CD4-positive, CD25-positive, alpha-beta regulatory T cell (primary cell): Measurements from ENCODE around the gene EEF1AKMT1. TPM values are rescaled to one million over a fixed set of nuclear protein-coding genes. Genes with fewer than 3 reads are reported as not detected.

Source experiments
- ATAC-seq, 2 donors: fragments of 150-1000 bp; cut with Tn5 transposase; one replicate each; pipeline ENCODE4 v1.10.0; 2021; ENCODE audit warnings: low read depth in 2 of 2, moderate number of reproducible peaks in 2 of 2, moderate library complexity in 1 of 2
- DNase-seq, 3 donors: peaks; one replicate each; pipeline versions ENCODE4 v3.0.0 to v3.0.0-alpha.2; 2012 to 2022; ENCODE audit warnings: mixed read lengths in 1 of 3
- H3K27ac ChIP-seq: one replicate; pipeline ENCODE4 v1.7.0; 2013; ENCODE audit warnings: mild to moderate bottlenecking, low read length; ENCODE audit not compliant: insufficient read depth, poor library complexity, severe bottlenecking
- H3K27me3 ChIP-seq: one replicate; pipeline ENCODE4 v1.7.0; 2013; ENCODE audit warnings: low read length; ENCODE audit not compliant: control insufficient read depth, insufficient read depth
- H3K36me3 ChIP-seq: one replicate; pipeline ENCODE4 v1.7.0; 2013; ENCODE audit warnings: mild to moderate bottlenecking, low read length, moderate library complexity; ENCODE audit not compliant: control insufficient read depth, insufficient read depth
- H3K4me1 ChIP-seq: 2 replicates; pipeline ENCODE4 v1.7.0; 2013; ENCODE audit warnings: mild to moderate bottlenecking, low read length; ENCODE audit not compliant: insufficient read depth, control insufficient read depth, poor library complexity, severe bottlenecking
- H3K4me3 ChIP-seq: one replicate; pipeline ENCODE4 v1.7.0; 2013; ENCODE audit warnings: low read depth, mild to moderate bottlenecking, low read length, moderate library complexity
- H3K9me3 ChIP-seq, 2 experiments: 1 replicate in 1 of 2; 2 replicates in 1 of 2; pipeline ENCODE4 v1.7.0; 2013; ENCODE audit warnings: low read length in 2 of 2, mild to moderate bottlenecking in 1 of 2, moderate library complexity in 1 of 2; ENCODE audit not compliant: control insufficient read depth in 2 of 2
- H3K27ac Mint-ChIP-seq, 3 donors: one replicate each; pipeline ENCODE4 v1.8.0; 2020 to 2022; ENCODE audit warnings: mild to moderate bottlenecking in 3 of 3, mixed read lengths in 3 of 3, moderate library complexity in 2 of 3
- H3K27me3 Mint-ChIP-seq: one replicate; pipeline ENCODE4 v1.8.0; 2022; ENCODE audit warnings: mild to moderate bottlenecking, mixed read lengths
- H3K36me3 Mint-ChIP-seq: one replicate; pipeline ENCODE4 v1.8.0; 2020; ENCODE audit warnings: mixed read lengths
- H3K4me1 Mint-ChIP-seq, 4 donors: one replicate each; pipeline ENCODE4 v1.8.0; 2020 to 2022; ENCODE audit warnings: mixed read lengths in 4 of 4, mild to moderate bottlenecking in 1 of 4
- H3K4me3 Mint-ChIP-seq, 4 donors: one replicate each; pipeline ENCODE4 v1.8.0; 2020 to 2022; ENCODE audit warnings: mild to moderate bottlenecking in 4 of 4, mixed read lengths in 4 of 4, moderate library complexity in 3 of 4
- H3K9me3 Mint-ChIP-seq, 7 donors: one replicate each; pipeline ENCODE4 v1.8.0; 2020 to 2022; ENCODE audit warnings: mixed read lengths in 7 of 7, mild to moderate bottlenecking in 3 of 7, moderate library complexity in 2 of 7
- polyA plus RNA-seq, 4 donors: library from polyadenylated mRNA; unstranded; fragments of 300-500 nt; fragmentation: Illumina TruSeq; gene quantifications; one replicate each; pipeline ENCODE4 v1.2.3, GENCODE V29; 2021
- total RNA-seq: library from RNA; stranded (reverse); gene quantifications from one replicate; pipeline ENCODE4 v1.2.3, GENCODE V29; 2022

EEF1AKMT1 gene
- total and polyA plus RNA-seq, 5 donors from 2014 or later: 3.0 to 22.4 (median 15.5) TPM

- peak overlapping the region in 2 of 3 donors; percentile 7 to 13 for H3K27ac Mint-ChIP-seq
- no peak overlapping the region for H3K4me3 Mint-ChIP-seq
- no peak for DNase-seq
These were observed 15.9 kb upstream of the EEF1AKMT1 start for GRCh38 chr13:20789665-20790064.

GRCh38 chr13:20788312-20788711 is 14.6 kb upstream of the EEF1AKMT1 start:
- H3K4me1 ChIP-seq: no peaks in the 10 kb centered on the region
- peaks cover 0 to 22% (median 10%) of the 10 kb centered on the region in 4 donors for H3K4me1 Mint-ChIP-seq
- DNase-seq (no peak), ATAC-seq (no peak)
- no peaks in the 10 kb centered on the region for H3K27me3 ChIP-seq
- H3K27ac Mint-ChIP-seq: no peak overlapping the region
- H3K36me3 Mint-ChIP-seq: peaks cover 37% of the 10 kb centered on the region
- no peak overlapping the region for H3K4me3 Mint-ChIP-seq
- H3K36me3 ChIP-seq: peaks cover 43% of the 10 kb centered on the region
- H3K4me3 ChIP-seq: no peak overlapping the region
- H3K27me3 Mint-ChIP-seq: peaks cover 5% of the 10 kb centered on the region
- no peaks in the 10 kb centered on the region for H3K9me3 Mint-ChIP-seq
- H3K27ac ChIP-seq: no peak overlapping the region
- no peaks in the 10 kb centered on the region for H3K9me3 ChIP-seq

More at GRCh38 chr13:20789665-20790064, 15.9 kb upstream of the EEF1AKMT1 start:
- no peaks in the 10 kb centered on the region for H3K27me3 ChIP-seq
- no peak overlapping the region for H3K4me3 ChIP-seq
- Mint-ChIP-seq H3K36me3 (peaks cover 36% of the 10 kb centered on the region), H3K27me3 (no peaks in the 10 kb centered on the region), H3K4me1 (peaks cover 0 to 12% (median 3%) of the 10 kb centered on the region in 4 donors), H3K9me3 (no peaks in the 10 kb centered on the region)
- H3K27ac ChIP-seq: no peak overlapping the region
- peaks cover 47% of the 10 kb centered on the region for H3K36me3 ChIP-seq
- no peak for ATAC-seq
- H3K4me1 ChIP-seq: no peaks in the 10 kb centered on the region
- no peaks in the 10 kb centered on the region for H3K9me3 ChIP-seq

- H3K4me3 Mint-ChIP-seq: no peak overlapping the region
- H3K9me3 Mint-ChIP-seq: no peaks in the 10 kb centered on the region
- no peak overlapping the region for H3K27ac Mint-ChIP-seq
- H3K27me3 Mint-ChIP-seq: peaks cover 5% of the 10 kb centered on the region
- ATAC-seq (no peak), DNase-seq (no peak)
- H3K36me3 Mint-ChIP-seq: peaks cover 35% of the 10 kb centered on the region
- peaks cover 4 to 22% (median 20%) of the 10 kb centered on the region in 4 donors for H3K4me1 Mint-ChIP-seq
- no peak overlapping the region for H3K27ac ChIP-seq
- no peak overlapping the region for H3K4me3 ChIP-seq
- H3K4me1 ChIP-seq: no peaks in the 10 kb centered on the region
- H3K9me3 ChIP-seq: no peaks in the 10 kb centered on the region
- H3K27me3 ChIP-seq: no peaks in the 10 kb centered on the region
- peaks cover 46% of the 10 kb centered on the region for H3K36me3 ChIP-seq
These were observed 13.4 kb upstream of the EEF1AKMT1 start for GRCh38 chr13:20787180-20787579.

GRCh38 chr13:20782116-20782708 is 8.5 kb upstream of the EEF1AKMT1 start:
- no peaks in the 10 kb centered on the region for H3K9me3 Mint-ChIP-seq
- Histone ChIP-seq H3K36me3 (peaks cover 27% of the 10 kb centered on the region), H3K27ac (no peak overlapping the region), H3K4me1 (no peaks in the 10 kb centered on the region), H3K4me3 (no peak overlapping the region), H3K27me3 (no peaks in the 10 kb centered on the region), H3K9me3 (no peaks in the 10 kb centered on the region)
- H3K36me3 Mint-ChIP-seq: peaks cover 17% of the 10 kb centered on the region
- H3K4me1 Mint-ChIP-seq: peaks cover 4 to 29% (median 23%) of the 10 kb centered on the region in 4 donors
- DNase-seq (peak in 1 of 3 donors; percentile 34), ATAC-seq (no peak)
- H3K27ac Mint-ChIP-seq: peak overlapping the region in 1 of 3 donors; percentile 84
- H3K4me3 Mint-ChIP-seq: no peak overlapping the region
- H3K27me3 Mint-ChIP-seq: peaks cover 5% of the 10 kb centered on the region

GRCh38 chr13:20780317-20780716 is 6.6 kb upstream of the EEF1AKMT1 start:
- ATAC-seq (no peak), DNase-seq (no peak)
- no peaks in the 10 kb centered on the region for H3K4me1 ChIP-seq
- H3K27me3 Mint-ChIP-seq: peaks cover 5% of the 10 kb centered on the region
- no peak overlapping the region for H3K27ac Mint-ChIP-seq
- H3K4me3 Mint-ChIP-seq: no peak overlapping the region
- H3K36me3 ChIP-seq: peaks cover 19% of the 10 kb centered on the region
- H3K36me3 Mint-ChIP-seq: peaks cover 12% of the 10 kb centered on the region
- no peaks in the 10 kb centered on the region for H3K9me3 ChIP-seq
- H3K27ac ChIP-seq: no peak overlapping the region
- no peaks in the 10 kb centered on the region for H3K9me3 Mint-ChIP-seq
- H3K4me3 ChIP-seq: no peak overlapping the region
- H3K27me3 ChIP-seq: no peaks in the 10 kb centered on the region
- H3K4me1 Mint-ChIP-seq: peaks cover 10 to 35% (median 27%) of the 10 kb centered on the region in 4 donors

- Histone ChIP-seq H3K27me3 (no peaks in the 10 kb centered on the region), H3K36me3 (peaks cover 17% of the 10 kb centered on the region), H3K4me1 (no peaks in the 10 kb centered on the region), H3K9me3 (no peaks in the 10 kb centered on the region), H3K27ac (no peak overlapping the region), H3K4me3 (no peak overlapping the region)
- Mint-ChIP-seq H3K36me3 (peaks cover 12% of the 10 kb centered on the region), H3K27ac (peak overlapping the region in 1 of 3 donors; percentile 3), H3K9me3 (no peaks in the 10 kb centered on the region), H3K4me1 (peaks cover 18 to 37% (median 35%) of the 10 kb centered on the region in 4 donors), H3K27me3 (peaks cover 2% of the 10 kb centered on the region), H3K4me3 (no peak overlapping the region)
- DNase-seq: no peak
- no peak for ATAC-seq
These were observed 5.6 kb upstream of the EEF1AKMT1 start for GRCh38 chr13:20779405-20779804.

- peaks cover 26 to 38% (median 27%) of the 10 kb centered on the region in 4 donors for H3K4me1 Mint-ChIP-seq
- ATAC-seq (no peak), DNase-seq (no peak)
- Histone ChIP-seq H3K27ac (no peak overlapping the region), H3K36me3 (peaks cover 9% of the 10 kb centered on the region), H3K4me1 (peaks cover 9% of the 10 kb centered on the region), H3K27me3 (no peaks in the 10 kb centered on the region), H3K9me3 (no peaks in the 10 kb centered on the region), H3K4me3 (no peak overlapping the region)
- peaks cover 1% of the 10 kb centered on the region for H3K36me3 Mint-ChIP-seq
- H3K27me3 Mint-ChIP-seq: no peaks in the 10 kb centered on the region
- H3K9me3 Mint-ChIP-seq: no peaks in the 10 kb centered on the region
- H3K4me3 Mint-ChIP-seq: no peak overlapping the region
- H3K27ac Mint-ChIP-seq: no peak overlapping the region
These were observed 4.5 kb upstream of the EEF1AKMT1 start for GRCh38 chr13:20778311-20778710.

GRCh38 chr13:20776751-20777150 is 3.0 kb upstream of the EEF1AKMT1 start:
- no peak for ATAC-seq
- Mint-ChIP-seq H3K27ac (peak overlapping the region in 1 of 3 donors; percentile 20), H3K4me1 (peaks cover 21 to 40% (median 33%) of the 10 kb centered on the region in 4 donors), H3K4me3 (peak overlapping the region in 2 of 4 donors; percentile 22 to 43), H3K27me3 (no peaks in the 10 kb centered on the region), H3K36me3 (no peaks in the 10 kb centered on the region), H3K9me3 (no peaks in the 10 kb centered on the region)
- Histone ChIP-seq H3K9me3 (no peaks in the 10 kb centered on the region), H3K4me3 (no peak overlapping the region), H3K36me3 (peaks cover 2% of the 10 kb centered on the region), H3K4me1 (peaks cover 23% of the 10 kb centered on the region), H3K27me3 (no peaks in the 10 kb centered on the region), H3K27ac (no peak overlapping the region)
- no peak for DNase-seq
